Measurements from ENCODE around the gene FOXO6.

The FOXO6 gene

GRCh38 chr1:41414716-41415306, 53.6 kb downstream of the FOXO6 start:
- Histone ChIP-seq H3K4me3 (no peak overlapping the region), H3K27ac (no peak overlapping the region)

- Histone ChIP-seq H3K4me3 (no peak overlapping the region), H3K27ac (no peak overlapping the region)
These were observed 54.8 kb downstream of the FOXO6 start for GRCh38 chr1:41416081-41416480.

- no peak overlapping the region for H3K27ac ChIP-seq
- H3K4me3 ChIP-seq = no peak overlapping the region
These were observed 55.5 kb downstream of the FOXO6 start for GRCh38 chr1:41416552-41417334.

GRCh38 chr1:41417335-41417682, 56.1 kb downstream of the FOXO6 start:
- no peak overlapping the region for H3K4me3 ChIP-seq
- peak overlapping the region in 3 of 21 experiments; percentile 46 to 86 (median 71) for H3K27ac ChIP-seq

GRCh38 chr1:41417746-41418145, 56.5 kb downstream of the FOXO6 start:
- H3K4me3 ChIP-seq = no peak overlapping the region
- H3K27ac ChIP-seq = peak overlapping the region in 17 of 21 experiments; percentile 39 to 92 (median 77)

GRCh38 chr1:41418857-41419583, 57.8 kb downstream of the FOXO6 start:
- Histone ChIP-seq H3K4me3 (no peak overlapping the region), H3K27ac (peak overlapping the region in 20 of 21 experiments; percentile 60 to 92 (median 78))

- Histone ChIP-seq H3K27ac (peak overlapping the region in 19 of 21 experiments; percentile 41 to 92 (median 77)), H3K4me3 (no peak overlapping the region)
These were observed 58.5 kb downstream of the FOXO6 start for GRCh38 chr1:41419584-41420295.

GRCh38 chr1:41420351-41420750, 59.1 kb downstream of the FOXO6 start:
- Histone ChIP-seq H3K27ac (peak overlapping the region in 16 of 21 experiments; percentile 0 to 92 (median 72)), H3K4me3 (no peak overlapping the region)

- H3K27ac ChIP-seq = peak overlapping the region in 5 of 21 experiments; percentile 17 to 92 (median 51)
- no peak overlapping the region for H3K4me3 ChIP-seq
These were observed 59.6 kb downstream of the FOXO6 start for GRCh38 chr1:41420860-41421259.

- no peak overlapping the region for H3K27ac ChIP-seq
- H3K4me3 ChIP-seq = no peak overlapping the region
These were observed 61.1 kb downstream of the FOXO6 start for GRCh38 chr1:41422306-41422705.

GRCh38 chr1:41423511-41424191, 62.4 kb downstream of the FOXO6 start:
- H3K27ac ChIP-seq = no peak overlapping the region
- no peak overlapping the region for H3K4me3 ChIP-seq

GRCh38 chr1:41424581-41425118, 63.4 kb downstream of the FOXO6 start:
- Histone ChIP-seq H3K4me3 (no peak overlapping the region), H3K27ac (no peak overlapping the region)

- H3K4me3 ChIP-seq = no peak overlapping the region
These were observed 64.1 kb downstream of the FOXO6 start for GRCh38 chr1:41425369-41425768.

GRCh38 chr1:41426201-41426890, 65.1 kb downstream of the FOXO6 start:
- peak overlapping the region in 1 of 21 experiments; percentile 17 for H3K27ac ChIP-seq
- H3K4me3 ChIP-seq = no peak overlapping the region

More at GRCh38 chr1:41425369-41425768, 64.1 kb downstream of the FOXO6 start:
- H3K27ac ChIP-seq = no peak overlapping the region

- peak overlapping the region in 1 of 21 experiments; percentile 17 for H3K27ac ChIP-seq
- no peak overlapping the region for H3K4me3 ChIP-seq
These were observed 66.1 kb downstream of the FOXO6 start for GRCh38 chr1:41427122-41427913.

- H3K27ac ChIP-seq = peak overlapping the region in 1 of 21 experiments; percentile 11
These were observed 66.9 kb downstream of the FOXO6 start for GRCh38 chr1:41427916-41428737.

More at GRCh38 chr1:41427916-41428737, 66.9 kb downstream of the FOXO6 start:
- no peak overlapping the region for H3K4me3 ChIP-seq
